ENCODE measurements around the gene CSMD2. TPM values are rescaled to one million over a fixed set of nuclear protein-coding genes. Genes with fewer than 3 reads are reported as not detected.
"Not testable (repeated sequence)": the region's sequence is repeated elsewhere in the genome, so short reads cannot be mapped to it uniquely, and the experiment has no call there.

CSMD2 gene
- total RNA-seq, 6 experiments from 2014 or later = under 0.01 to 0.19 (median 0.09) TPM; not detected in 1

DNA sequence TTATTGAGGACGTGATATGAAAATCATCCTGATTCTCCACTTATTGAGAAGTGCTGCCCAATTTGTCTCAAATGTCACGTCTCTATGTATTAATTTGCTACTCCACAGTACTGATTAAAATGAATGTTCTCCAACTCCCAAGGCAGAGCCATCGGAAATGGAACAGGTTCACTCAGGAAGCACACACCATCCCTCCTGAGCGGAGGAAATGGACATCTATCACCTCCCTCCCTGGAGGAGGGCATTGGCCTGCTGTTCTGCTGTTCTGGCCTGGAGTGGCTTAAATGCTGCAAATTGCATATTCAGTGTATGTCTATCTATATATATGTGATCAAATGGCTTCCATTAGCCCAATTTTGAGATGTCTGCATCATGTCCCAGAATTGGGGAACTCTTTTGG, 140.5 kb downstream of the CSMD2 start:
- no peak for DNase-seq
- 64% methylated on average over 4 of the region's 4 CpGs for WGBS (ENCODE audit: insufficient coverage, low coverage, low lambda C conversion rate, missing lambda C conversion rate)
- H3K27me3 ChIP-seq = no peaks in the 10 kb centered on the region
- H3K4me1 ChIP-seq = peaks cover 0 to 13% (median 0%) of the 10 kb centered on the region in 4 donors
- no peaks in the 10 kb centered on the region for H3K36me3 ChIP-seq
- ATAC-seq = no peak
- intact Hi-C loops (cut with DNase I) = no loop called here
- no peak overlapping the region for H3K4me3 ChIP-seq
- TF ChIP-seq, protein P1, sequence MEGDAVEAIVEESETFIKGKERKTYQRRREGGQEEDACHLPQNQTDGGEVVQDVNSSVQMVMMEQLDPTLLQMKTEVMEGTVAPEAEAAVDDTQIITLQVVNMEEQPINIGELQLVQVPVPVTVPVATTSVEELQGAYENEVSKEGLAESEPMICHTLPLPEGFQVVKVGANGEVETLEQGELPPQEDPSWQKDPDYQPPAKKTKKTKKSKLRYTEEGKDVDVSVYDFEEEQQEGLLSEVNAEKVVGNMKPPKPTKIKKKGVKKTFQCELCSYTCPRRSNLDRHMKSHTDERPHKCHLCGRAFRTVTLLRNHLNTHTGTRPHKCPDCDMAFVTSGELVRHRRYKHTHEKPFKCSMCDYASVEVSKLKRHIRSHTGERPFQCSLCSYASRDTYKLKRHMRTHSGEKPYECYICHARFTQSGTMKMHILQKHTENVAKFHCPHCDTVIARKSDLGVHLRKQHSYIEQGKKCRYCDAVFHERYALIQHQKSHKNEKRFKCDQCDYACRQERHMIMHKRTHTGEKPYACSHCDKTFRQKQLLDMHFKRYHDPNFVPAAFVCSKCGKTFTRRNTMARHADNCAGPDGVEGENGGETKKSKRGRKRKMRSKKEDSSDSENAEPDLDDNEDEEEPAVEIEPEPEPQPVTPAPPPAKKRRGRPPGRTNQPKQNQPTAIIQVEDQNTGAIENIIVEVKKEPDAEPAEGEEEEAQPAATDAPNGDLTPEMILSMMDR (IDR thresholded peaks at IDR 0.05) = no peak
- no peak for TF ChIP-seq POLR2A (IDR thresholded peaks at IDR 0.05)
- H3K9me3 ChIP-seq = no peaks in the 10 kb centered on the region
- H3K27ac ChIP-seq = no peak overlapping the region

DNA sequence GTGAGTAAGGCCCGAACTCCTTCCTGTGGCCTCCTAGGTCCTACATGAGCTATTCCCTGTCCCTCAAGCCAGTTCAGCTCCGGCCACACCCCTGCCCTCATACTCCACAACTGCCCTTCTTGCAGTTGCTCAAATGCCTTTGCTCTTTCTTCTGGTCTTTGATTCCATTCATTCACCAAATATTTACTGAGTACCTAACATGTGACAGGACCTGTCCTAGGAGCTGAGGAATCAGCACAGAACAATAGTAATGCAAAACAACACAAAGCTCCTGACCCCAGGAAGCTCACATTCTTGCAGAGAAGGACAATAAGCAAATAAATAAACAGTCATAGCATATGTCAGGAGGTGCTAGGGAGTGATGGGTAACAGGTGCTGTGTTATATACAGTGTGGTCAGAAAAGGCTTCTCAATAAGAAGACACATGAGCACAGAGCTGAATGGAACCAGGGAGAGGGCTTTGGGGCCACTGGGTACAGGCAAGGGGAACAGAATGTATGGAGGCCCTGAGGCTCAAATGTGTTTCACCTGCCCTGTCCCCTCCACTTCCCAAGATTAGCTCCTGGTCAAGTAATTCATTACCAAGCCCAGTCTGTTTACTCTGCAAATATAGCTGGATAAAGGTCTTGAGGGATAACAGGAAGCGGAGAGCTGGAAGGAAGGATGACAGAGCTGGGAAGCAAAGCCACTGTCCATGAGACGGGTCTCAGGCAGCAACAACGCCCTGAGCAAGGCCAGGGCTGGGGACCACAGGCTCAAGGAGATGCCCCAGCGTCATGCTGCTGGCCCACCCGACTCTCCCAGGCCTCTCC, 145.1 kb downstream of the CSMD2 start:
- no peak for DNase-seq
- H3K27ac ChIP-seq = no peak overlapping the region
- peaks cover 0 to 13% (median 0%) of the 10 kb centered on the region in 4 donors for H3K4me1 ChIP-seq
- H3K4me3 ChIP-seq = no peak overlapping the region
- WGBS (ENCODE audit: insufficient coverage, low coverage, low lambda C conversion rate, missing lambda C conversion rate) = no CpG with 5 or more reads among the region's 7 CpGs
- peak in 3 of 4 donors; percentile 56 to 76 (median 74) for ATAC-seq
- intact Hi-C loops (cut with DNase I) = no loop called here
- no peak for TF ChIP-seq POLR2A (IDR thresholded peaks at IDR 0.05)
- TF ChIP-seq, protein P1 (IDR thresholded peaks at IDR 0.05) = no peak
- no peaks in the 10 kb centered on the region for H3K36me3 ChIP-seq
- H3K9me3 ChIP-seq = no peaks in the 10 kb centered on the region
- no peaks in the 10 kb centered on the region for H3K27me3 ChIP-seq

DNA sequence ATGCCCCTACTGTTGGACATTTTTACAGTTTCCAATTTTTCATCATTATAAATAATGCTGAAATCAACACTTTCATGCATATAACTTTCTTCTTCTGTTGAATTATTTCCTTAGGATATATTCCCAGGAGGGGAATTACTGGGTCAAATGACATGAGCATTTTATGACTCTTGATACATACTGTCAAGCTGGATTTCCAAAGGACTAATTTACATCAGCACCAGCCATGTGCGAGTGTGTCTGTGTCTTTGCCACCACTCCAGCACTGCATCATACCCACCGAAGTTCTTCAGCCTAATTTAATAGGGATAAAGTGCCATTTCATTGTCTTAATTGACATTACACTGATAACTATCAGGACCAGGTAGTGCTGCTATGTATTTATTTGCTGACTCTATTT, 146.7 kb downstream of the CSMD2 start:
- TF ChIP-seq POLR2A (IDR thresholded peaks at IDR 0.05) = no peak
- TF ChIP-seq, protein P1 (IDR thresholded peaks at IDR 0.05) = no peak
- no peak for ATAC-seq
- peaks cover 0 to 13% (median 0%) of the 10 kb centered on the region in 4 donors for H3K4me1 ChIP-seq
- intact Hi-C loops (cut with DNase I) = no loop called here
- no peaks in the 10 kb centered on the region for H3K27me3 ChIP-seq
- DNase-seq = no peak
- H3K27ac ChIP-seq = no peak overlapping the region
- H3K36me3 ChIP-seq = no peaks in the 10 kb centered on the region
- no peak overlapping the region for H3K4me3 ChIP-seq
- WGBS (ENCODE audit: insufficient coverage, low coverage, low lambda C conversion rate, missing lambda C conversion rate) = 47% methylated on average over 2 of the region's 2 CpGs
- H3K9me3 ChIP-seq = no peaks in the 10 kb centered on the region

DNA sequence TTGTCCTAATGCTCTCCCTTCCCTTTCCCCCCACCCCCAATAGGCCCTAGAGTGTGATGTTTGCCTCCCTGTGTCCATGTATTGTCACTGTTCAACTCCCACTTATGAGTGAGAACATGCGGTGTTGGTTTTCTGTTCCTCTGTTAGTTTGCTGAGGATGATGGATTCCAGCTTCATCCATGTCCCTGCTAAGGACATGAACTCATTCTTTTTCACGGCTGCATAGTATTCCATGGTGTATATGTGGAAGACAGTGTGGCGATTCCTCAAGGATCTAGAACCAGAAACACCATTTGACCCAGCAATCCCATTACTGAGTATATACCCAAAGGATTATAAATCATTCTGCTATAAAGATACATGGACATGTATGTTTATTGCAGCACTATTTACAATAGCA, 148.7 kb downstream of the CSMD2 start:
- H3K27ac ChIP-seq; H3K27me3 ChIP-seq; H3K4me3 ChIP-seq; H3K9me3 ChIP-seq; intact Hi-C loops (cut with DNase I); ATAC-seq; DNase-seq; H3K36me3 ChIP-seq: not testable (repeated sequence)
- 78% methylated on average over 3 of the region's 3 CpGs for WGBS (ENCODE audit: insufficient coverage, low coverage, low lambda C conversion rate, missing lambda C conversion rate)
- peaks cover 0 to 13% (median 0%) of the 10 kb centered on the region in 4 donors for H3K4me1 ChIP-seq

DNA sequence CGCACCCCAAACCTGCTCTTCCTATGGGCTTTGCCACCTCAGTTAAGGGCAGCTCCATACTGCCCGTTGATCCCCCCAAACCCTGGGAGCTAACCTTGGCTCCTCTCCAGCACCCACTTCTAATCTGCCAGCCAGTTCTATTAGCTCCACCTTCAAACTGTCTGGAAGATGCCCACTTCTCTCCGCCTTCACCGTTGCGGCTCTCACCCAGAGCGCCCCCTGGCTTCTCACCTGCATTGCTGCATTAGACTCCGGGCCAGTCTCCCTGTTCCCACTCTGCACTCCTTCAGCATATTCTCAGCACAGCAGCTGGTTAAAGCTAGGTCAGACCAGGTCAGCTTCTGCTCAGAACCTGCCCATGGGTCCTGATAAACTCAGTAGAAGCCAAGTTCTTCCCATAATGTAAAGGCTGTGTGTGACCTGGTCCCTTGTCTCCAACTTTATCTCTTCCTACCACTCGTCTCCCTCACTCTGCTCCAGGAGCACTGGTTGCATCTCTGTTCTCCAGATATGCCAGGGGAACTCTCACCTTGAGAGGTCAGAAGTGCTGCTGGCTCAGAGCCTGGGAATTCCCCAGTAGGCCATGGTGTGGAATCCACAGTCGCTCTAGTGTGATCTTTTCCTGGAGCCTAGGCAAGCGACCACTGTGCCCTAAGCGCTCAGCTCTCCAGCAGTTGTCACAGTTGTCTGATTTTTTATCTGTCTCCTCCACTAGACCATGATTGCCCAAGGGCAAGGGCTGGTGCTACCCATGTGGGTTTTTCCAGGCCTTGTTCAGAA, 150.9 kb downstream of the CSMD2 start:
- TF ChIP-seq POLR2A (IDR thresholded peaks at IDR 0.05) = no peak
- TF ChIP-seq, protein P1 (IDR thresholded peaks at IDR 0.05) = peak; percentile 32 to 70 (median 46)
- ATAC-seq (peak in 3 of 4 donors; percentile 58 to 75 (median 65)), DNase-seq (peak in 2 of 3 donors; percentile 36 to 51)
- H3K4me3 ChIP-seq = no peak overlapping the region
- H3K9me3 ChIP-seq = no peaks in the 10 kb centered on the region
- H3K36me3 ChIP-seq = no peaks in the 10 kb centered on the region
- no peak overlapping the region for H3K27ac ChIP-seq
- intact Hi-C loops (cut with DNase I) = loop anchor here in 1 of 2 donors (5.0 kb wide), 1 partner anchor 277 kb away; no protein-coding TSS in a partner anchor
- WGBS (ENCODE audit: insufficient coverage, low coverage, low lambda C conversion rate, missing lambda C conversion rate) = 44% methylated on average over 11 of the region's 11 CpGs
- H3K4me1 ChIP-seq = no peaks in the 10 kb centered on the region
- H3K27me3 ChIP-seq = no peaks in the 10 kb centered on the region
